ENCODE measurements around the gene SNPH.

SNPH gene

GRCh38 chr20:1287787-1288569 is 21.9 kb downstream of the SNPH start:
- DNase-seq (ENCODE audit: low spot score), result no peak

GRCh38 chr20:1291191-1291741 is 25.2 kb downstream of the SNPH start:
- DNase-seq (ENCODE audit: low spot score), result no peak

GRCh38 chr20:1292620-1293019 is 26.5 kb downstream of the SNPH start:
- no peak for DNase-seq (ENCODE audit: low spot score)

GRCh38 chr20:1293641-1294379 is 27.7 kb downstream of the SNPH start:
- DNase-seq (ENCODE audit: low spot score), result no peak

GRCh38 chr20:1294497-1294896 is 28.4 kb downstream of the SNPH start:
- no peak for DNase-seq (ENCODE audit: low spot score)

- DNase-seq (ENCODE audit: low spot score), result no peak
Measured at GRCh38 chr20:1295276-1295930, 29.3 kb downstream of the SNPH start.

- DNase-seq (ENCODE audit: low spot score), result no peak
Measured at GRCh38 chr20:1296117-1296610, 30.1 kb downstream of the SNPH start.

- no peak for DNase-seq (ENCODE audit: low spot score)
Measured at GRCh38 chr20:1296922-1297321, 30.8 kb downstream of the SNPH start.

GRCh38 chr20:1297486-1297885 is 31.4 kb downstream of the SNPH start:
- DNase-seq (ENCODE audit: low spot score), result no peak

- no peak for DNase-seq (ENCODE audit: low spot score)
Measured at GRCh38 chr20:1298166-1298565, 32.1 kb downstream of the SNPH start.

- DNase-seq (ENCODE audit: low spot score), result no peak
Measured at GRCh38 chr20:1298888-1299511, 32.9 kb downstream of the SNPH start.

GRCh38 chr20:1299522-1299921 is 33.4 kb downstream of the SNPH start:
- DNase-seq (ENCODE audit: low spot score), result no peak

- DNase-seq (ENCODE audit: low spot score), result no peak
Measured at GRCh38 chr20:1300083-1300840, 34.2 kb downstream of the SNPH start.

GRCh38 chr20:1301031-1301529 is 35.0 kb downstream of the SNPH start:
- DNase-seq (ENCODE audit: low spot score), result no peak

- no peak for DNase-seq (ENCODE audit: low spot score)
Measured at GRCh38 chr20:1302685-1303541, 36.8 kb downstream of the SNPH start.

GRCh38 chr20:1304710-1305515 is 38.8 kb downstream of the SNPH start:
- DNase-seq (ENCODE audit: low spot score), result no peak

- DNase-seq (ENCODE audit: low spot score), result no peak
Measured at GRCh38 chr20:1305712-1306111, 39.6 kb downstream of the SNPH start.

- no peak for DNase-seq (ENCODE audit: low spot score)
Measured at GRCh38 chr20:1306316-1307135, 40.4 kb downstream of the SNPH start.

All from left forelimb (tissue), 1 donor.